Measurements from ENCODE around the gene TM4SF1. TPM values are rescaled to one million over a fixed set of nuclear protein-coding genes. Genes with fewer than 3 reads are reported as not detected.

Gene TM4SF1
- total RNA-seq, 1 experiment from 2014 or later, result 1,063 TPM

DNA sequence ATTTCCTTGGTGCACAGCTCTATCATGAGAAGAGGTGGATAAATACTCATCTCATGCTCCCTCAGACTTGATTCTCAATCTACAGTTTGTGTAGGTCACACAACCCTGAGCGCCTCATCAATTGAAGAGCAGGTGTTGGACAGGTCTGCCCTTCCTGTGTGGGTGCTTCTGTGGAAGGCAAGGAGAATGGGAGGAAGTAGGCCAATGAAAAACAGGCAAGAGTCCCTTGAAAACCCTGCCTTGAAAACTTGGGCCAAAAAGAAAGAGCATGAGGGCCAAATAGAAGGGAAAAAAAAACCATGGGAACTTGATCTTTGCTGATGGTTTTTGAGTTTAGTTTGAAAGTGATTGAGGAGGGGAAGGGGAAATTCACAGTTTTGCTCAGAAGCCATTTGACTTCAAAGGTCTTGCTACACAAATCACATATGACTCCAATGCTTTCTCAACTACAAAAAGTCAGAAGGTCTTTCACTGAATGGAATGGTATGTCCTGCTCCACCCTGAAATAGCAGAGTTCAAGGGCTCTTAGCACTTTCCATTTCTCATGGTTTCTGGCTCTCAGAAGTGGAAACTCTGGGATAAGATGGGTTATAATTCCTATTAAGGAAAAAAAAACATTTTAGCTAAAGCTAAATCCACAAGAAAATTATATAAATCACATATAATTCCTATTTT lies 37.2 kb upstream of the TM4SF1 start:
- BruUV-seq (replicated peaks), result no TSS peak
- ATAC-seq, result no peak
- in situ Hi-C loops (cut with HindIII; ENCODE audit: low pct_unique_long_range_greater_than_20kb, low sequenced_read_pairs), result no loop called here

DNA sequence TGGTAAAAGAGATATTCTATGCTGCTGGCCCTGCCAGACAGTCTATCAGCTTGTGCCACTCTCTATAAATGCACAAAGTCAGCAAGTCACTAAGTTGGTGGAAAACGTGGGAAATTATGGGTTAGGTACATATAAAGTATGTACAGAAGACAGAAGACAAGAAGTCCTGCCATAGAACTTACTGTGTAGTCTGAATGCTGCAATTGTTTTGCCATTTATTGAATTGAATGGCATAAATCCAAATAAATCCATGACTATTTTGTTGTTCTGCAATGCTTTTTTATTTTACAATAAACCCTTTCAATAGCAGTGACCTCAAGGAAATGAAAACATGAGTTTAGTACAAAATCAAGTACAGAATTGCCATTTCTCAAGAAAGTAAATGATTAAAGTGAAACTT lies 34.1 kb upstream of the TM4SF1 start:
- TF ChIP-seq, protein P1, sequence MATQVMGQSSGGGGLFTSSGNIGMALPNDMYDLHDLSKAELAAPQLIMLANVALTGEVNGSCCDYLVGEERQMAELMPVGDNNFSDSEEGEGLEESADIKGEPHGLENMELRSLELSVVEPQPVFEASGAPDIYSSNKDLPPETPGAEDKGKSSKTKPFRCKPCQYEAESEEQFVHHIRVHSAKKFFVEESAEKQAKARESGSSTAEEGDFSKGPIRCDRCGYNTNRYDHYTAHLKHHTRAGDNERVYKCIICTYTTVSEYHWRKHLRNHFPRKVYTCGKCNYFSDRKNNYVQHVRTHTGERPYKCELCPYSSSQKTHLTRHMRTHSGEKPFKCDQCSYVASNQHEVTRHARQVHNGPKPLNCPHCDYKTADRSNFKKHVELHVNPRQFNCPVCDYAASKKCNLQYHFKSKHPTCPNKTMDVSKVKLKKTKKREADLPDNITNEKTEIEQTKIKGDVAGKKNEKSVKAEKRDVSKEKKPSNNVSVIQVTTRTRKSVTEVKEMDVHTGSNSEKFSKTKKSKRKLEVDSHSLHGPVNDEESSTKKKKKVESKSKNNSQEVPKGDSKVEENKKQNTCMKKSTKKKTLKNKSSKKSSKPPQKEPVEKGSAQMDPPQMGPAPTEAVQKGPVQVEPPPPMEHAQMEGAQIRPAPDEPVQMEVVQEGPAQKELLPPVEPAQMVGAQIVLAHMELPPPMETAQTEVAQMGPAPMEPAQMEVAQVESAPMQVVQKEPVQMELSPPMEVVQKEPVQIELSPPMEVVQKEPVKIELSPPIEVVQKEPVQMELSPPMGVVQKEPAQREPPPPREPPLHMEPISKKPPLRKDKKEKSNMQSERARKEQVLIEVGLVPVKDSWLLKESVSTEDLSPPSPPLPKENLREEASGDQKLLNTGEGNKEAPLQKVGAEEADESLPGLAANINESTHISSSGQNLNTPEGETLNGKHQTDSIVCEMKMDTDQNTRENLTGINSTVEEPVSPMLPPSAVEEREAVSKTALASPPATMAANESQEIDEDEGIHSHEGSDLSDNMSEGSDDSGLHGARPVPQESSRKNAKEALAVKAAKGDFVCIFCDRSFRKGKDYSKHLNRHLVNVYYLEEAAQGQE (IDR thresholded peaks at IDR 0.05; ENCODE audit: insufficient read depth in 1 of 2, low read depth in 2 of 2, low read length in 1 of 2), result no peak
- TF ChIP-seq, protein P2, sequence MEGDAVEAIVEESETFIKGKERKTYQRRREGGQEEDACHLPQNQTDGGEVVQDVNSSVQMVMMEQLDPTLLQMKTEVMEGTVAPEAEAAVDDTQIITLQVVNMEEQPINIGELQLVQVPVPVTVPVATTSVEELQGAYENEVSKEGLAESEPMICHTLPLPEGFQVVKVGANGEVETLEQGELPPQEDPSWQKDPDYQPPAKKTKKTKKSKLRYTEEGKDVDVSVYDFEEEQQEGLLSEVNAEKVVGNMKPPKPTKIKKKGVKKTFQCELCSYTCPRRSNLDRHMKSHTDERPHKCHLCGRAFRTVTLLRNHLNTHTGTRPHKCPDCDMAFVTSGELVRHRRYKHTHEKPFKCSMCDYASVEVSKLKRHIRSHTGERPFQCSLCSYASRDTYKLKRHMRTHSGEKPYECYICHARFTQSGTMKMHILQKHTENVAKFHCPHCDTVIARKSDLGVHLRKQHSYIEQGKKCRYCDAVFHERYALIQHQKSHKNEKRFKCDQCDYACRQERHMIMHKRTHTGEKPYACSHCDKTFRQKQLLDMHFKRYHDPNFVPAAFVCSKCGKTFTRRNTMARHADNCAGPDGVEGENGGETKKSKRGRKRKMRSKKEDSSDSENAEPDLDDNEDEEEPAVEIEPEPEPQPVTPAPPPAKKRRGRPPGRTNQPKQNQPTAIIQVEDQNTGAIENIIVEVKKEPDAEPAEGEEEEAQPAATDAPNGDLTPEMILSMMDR (IDR thresholded peaks at IDR 0.05), result no peak
- no peak for TF ChIP-seq POLR2AphosphoS5 (IDR thresholded peaks at IDR 0.05; ENCODE audit: low read depth, low read length)
- TF ChIP-seq TCF7L2 (IDR thresholded peaks at IDR 0.05; ENCODE audit: low read depth, low read length), result no peak
- TF ChIP-seq SIN3A (IDR thresholded peaks at IDR 0.05; ENCODE audit: borderline replicate concordance, insufficient read depth, low read depth, low read length), result no peak
- Histone ChIP-seq H3K9me3 (ENCODE audit: control insufficient read depth, insufficient read depth, low read depth, low read length) (no peaks in the 10 kb centered on the region), H3K36me3 (ENCODE audit: control insufficient read depth, insufficient read depth, low read length) (no peaks in the 10 kb centered on the region), H3K4me3 (ENCODE audit: low read depth in 2 of 2, low read length in 2 of 2) (no peak overlapping the region), H3K27ac (ENCODE audit: low read length) (peak overlapping the region; percentile 45; the same call in 1 of the 2 replicates), H3K27me3 (ENCODE audit: control insufficient read depth, insufficient read depth, low read length) (no peaks in the 10 kb centered on the region), H3K4me1 (ENCODE audit: control insufficient read depth, insufficient read depth, low read length) (peaks cover 15% of the 10 kb centered on the region)
- in situ Hi-C loops (cut with HindIII; ENCODE audit: low pct_unique_long_range_greater_than_20kb, low sequenced_read_pairs) (no loop called here), intact Hi-C loops (cut with micrococcal nuclease; ENCODE audit: unreplicated experiment) (no loop called here)
- no TSS peak for BruUV-seq (replicated peaks)
- ChIA-PET CTCF (interaction anchor here (0.6 kb wide), 1 partner anchor 58 kb away, joined by 6 read pairs; no protein-coding TSS in a partner anchor), POLR2A (no interaction called here)
- DNase-seq (ENCODE audit: low read depth, low spot score), result no peak
- ATAC-seq, result no peak

More for the DNA sequence above, 37.2 kb upstream of the TM4SF1 start:
- intact Hi-C loops (cut with micrococcal nuclease; ENCODE audit: unreplicated experiment), result no loop called here
- TF ChIP-seq SIN3A (IDR thresholded peaks at IDR 0.05; ENCODE audit: borderline replicate concordance, insufficient read depth, low read depth, low read length), result no peak
- TF ChIP-seq, protein P2 (IDR thresholded peaks at IDR 0.05), result no peak
- no peak for TF ChIP-seq TCF7L2 (IDR thresholded peaks at IDR 0.05; ENCODE audit: low read depth, low read length)
- TF ChIP-seq, protein P1 (IDR thresholded peaks at IDR 0.05; ENCODE audit: insufficient read depth in 1 of 2, low read depth in 2 of 2, low read length in 1 of 2), result no peak
- TF ChIP-seq POLR2AphosphoS5 (IDR thresholded peaks at IDR 0.05; ENCODE audit: low read depth, low read length), result no peak
- H3K9me3 ChIP-seq (ENCODE audit: control insufficient read depth, insufficient read depth, low read depth, low read length), result no peaks in the 10 kb centered on the region
- POLR2A ChIA-PET, result no interaction called here
- H3K4me3 ChIP-seq (ENCODE audit: low read depth in 2 of 2, low read length in 2 of 2), result no peak overlapping the region
- H3K36me3 ChIP-seq (ENCODE audit: control insufficient read depth, insufficient read depth, low read length), result no peaks in the 10 kb centered on the region
- peak overlapping the region; percentile 64; the same call in 1 of the 2 replicates for H3K27ac ChIP-seq (ENCODE audit: low read length)
- CTCF ChIA-PET, result interaction anchor here (0.6 kb wide), 1 partner anchor 24 kb away, joined by 5 read pairs; no protein-coding TSS in a partner anchor
- no peak for DNase-seq (ENCODE audit: low read depth, low spot score)
- H3K27me3 ChIP-seq (ENCODE audit: control insufficient read depth, insufficient read depth, low read length), result no peaks in the 10 kb centered on the region
- peaks cover 6% of the 10 kb centered on the region; the same call in 1 of the 2 replicates for H3K4me1 ChIP-seq (ENCODE audit: control insufficient read depth, insufficient read depth, low read length)

Measured in Panc1 (cell line).